ENCODE results near the gene NBAS. TPM values are rescaled to one million over a fixed set of nuclear protein-coding genes. Genes with fewer than 3 reads are reported as not detected.

Gene NBAS
- total RNA-seq, 2 donors from 2014 or later = 31.5 to 32.0 TPM

DNA sequence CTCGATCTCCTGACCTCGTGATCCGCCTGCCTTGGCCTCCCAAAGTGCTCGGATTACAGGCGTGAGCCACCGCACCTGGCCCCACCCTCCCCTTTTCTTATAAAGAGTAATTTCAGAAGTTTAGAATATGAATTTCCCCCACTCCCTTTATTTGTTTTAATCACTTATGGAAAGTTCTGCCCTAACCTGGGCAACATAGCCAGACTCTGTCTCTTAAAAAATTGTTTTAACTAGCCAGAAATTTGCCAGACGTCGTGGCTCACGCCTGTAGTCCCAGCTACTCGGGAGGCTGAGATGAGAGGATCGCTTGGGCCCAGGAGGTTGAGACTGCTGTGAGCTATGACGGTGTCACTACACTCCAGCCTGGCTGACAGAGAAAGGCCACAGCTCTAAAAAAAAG lies 7.7 kb upstream of the NBAS start:
- Histone ChIP-seq H3K27ac (no peak overlapping the region), H3K36me3 (no peaks in the 10 kb centered on the region), H3K4me1 (ENCODE audit: control insufficient read depth in 1 of 2, low read depth in 2 of 2) (no peaks in the 10 kb centered on the region), H3K9me3 (no peaks in the 10 kb centered on the region), H3K27me3 (replicated peaks; ENCODE audit: insufficient read depth) (no peaks in the 10 kb centered on the region), H3K4me3 (no peak overlapping the region)
- TF ChIP-seq, protein P1, sequence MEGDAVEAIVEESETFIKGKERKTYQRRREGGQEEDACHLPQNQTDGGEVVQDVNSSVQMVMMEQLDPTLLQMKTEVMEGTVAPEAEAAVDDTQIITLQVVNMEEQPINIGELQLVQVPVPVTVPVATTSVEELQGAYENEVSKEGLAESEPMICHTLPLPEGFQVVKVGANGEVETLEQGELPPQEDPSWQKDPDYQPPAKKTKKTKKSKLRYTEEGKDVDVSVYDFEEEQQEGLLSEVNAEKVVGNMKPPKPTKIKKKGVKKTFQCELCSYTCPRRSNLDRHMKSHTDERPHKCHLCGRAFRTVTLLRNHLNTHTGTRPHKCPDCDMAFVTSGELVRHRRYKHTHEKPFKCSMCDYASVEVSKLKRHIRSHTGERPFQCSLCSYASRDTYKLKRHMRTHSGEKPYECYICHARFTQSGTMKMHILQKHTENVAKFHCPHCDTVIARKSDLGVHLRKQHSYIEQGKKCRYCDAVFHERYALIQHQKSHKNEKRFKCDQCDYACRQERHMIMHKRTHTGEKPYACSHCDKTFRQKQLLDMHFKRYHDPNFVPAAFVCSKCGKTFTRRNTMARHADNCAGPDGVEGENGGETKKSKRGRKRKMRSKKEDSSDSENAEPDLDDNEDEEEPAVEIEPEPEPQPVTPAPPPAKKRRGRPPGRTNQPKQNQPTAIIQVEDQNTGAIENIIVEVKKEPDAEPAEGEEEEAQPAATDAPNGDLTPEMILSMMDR (IDR thresholded peaks at IDR 0.05) = no peak
- ATAC-seq (ENCODE audit: insufficient number of reproducible peaks, low FRiP score, low read depth) (no peak), DNase-seq (ENCODE audit: low spot score) (no peak)

DNA sequence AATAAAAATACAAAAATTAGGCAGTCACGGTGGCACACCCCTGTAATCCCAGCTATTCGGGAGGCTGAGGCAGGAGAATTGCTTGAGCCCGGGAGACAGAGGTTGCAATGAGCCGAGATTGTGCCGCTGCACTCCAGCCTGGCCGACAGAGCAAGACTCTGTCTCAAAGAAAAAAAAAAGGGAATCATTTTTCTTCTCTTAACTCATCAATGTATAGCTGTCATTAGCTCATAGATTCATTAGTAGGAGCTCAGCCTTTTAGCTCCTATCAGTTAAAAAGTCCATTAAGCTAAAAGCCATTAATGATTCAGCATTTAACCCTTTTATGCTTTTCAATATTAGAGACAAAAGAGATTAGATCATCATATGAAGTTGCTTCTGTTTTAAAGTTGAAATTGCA lies 5.8 kb upstream of the NBAS start:
- H3K27ac ChIP-seq = no peak overlapping the region
- ATAC-seq (ENCODE audit: insufficient number of reproducible peaks, low FRiP score, low read depth) = no peak
- DNase-seq (ENCODE audit: low spot score) = no peak
- no peaks in the 10 kb centered on the region for H3K36me3 ChIP-seq
- TF ChIP-seq, protein P1 (IDR thresholded peaks at IDR 0.05) = no peak
- no peaks in the 10 kb centered on the region for H3K27me3 ChIP-seq (replicated peaks; ENCODE audit: insufficient read depth)
- H3K4me1 ChIP-seq (ENCODE audit: control insufficient read depth in 1 of 2, low read depth in 2 of 2) = peaks cover 0 to 4% of the 10 kb centered on the region in 2 donors
- no peak overlapping the region for H3K4me3 ChIP-seq
- H3K9me3 ChIP-seq = no peaks in the 10 kb centered on the region

DNA sequence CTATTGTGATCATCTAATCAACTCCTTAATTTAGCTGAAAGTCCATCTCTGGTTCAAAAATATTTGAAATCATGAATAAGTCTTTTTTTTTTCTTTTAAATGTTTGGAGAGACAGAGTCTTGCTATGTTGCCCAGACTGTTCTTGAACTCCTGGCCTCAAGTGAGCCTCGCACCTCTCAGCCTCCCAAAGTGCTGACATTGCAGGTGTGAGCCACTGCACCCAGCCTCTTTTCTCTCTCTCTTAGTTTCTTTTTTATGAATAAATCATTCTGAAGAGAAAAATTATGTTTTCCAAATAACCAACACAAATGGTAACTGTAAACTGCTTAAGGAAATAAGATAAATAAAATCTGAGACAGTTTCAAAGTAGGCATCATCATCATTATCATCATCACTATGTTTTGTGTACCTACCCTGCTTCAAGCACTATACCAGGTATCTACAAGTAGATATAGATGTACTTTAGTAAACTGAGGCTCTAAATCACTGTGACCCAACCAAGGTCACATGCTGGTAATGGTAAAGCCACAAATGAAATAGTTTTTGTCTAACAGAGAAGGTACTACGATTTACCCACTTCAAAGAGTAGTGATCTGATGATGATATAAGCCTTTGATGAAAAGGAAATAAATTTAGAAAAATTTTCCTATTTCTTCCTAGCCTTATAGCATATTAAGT lies 5.0 kb upstream of the NBAS start:
- Histone ChIP-seq H3K36me3 (no peaks in the 10 kb centered on the region), H3K27ac (no peak overlapping the region), H3K9me3 (no peaks in the 10 kb centered on the region), H3K27me3 (replicated peaks; ENCODE audit: insufficient read depth) (no peaks in the 10 kb centered on the region), H3K4me1 (ENCODE audit: control insufficient read depth in 1 of 2, low read depth in 2 of 2) (peaks cover 0 to 5% of the 10 kb centered on the region in 2 donors), H3K4me3 (no peak overlapping the region)
- ATAC-seq (ENCODE audit: insufficient number of reproducible peaks, low FRiP score, low read depth) (no peak), DNase-seq (ENCODE audit: low spot score) (no peak)
- TF ChIP-seq, protein P1 (IDR thresholded peaks at IDR 0.05) = no peak

DNA sequence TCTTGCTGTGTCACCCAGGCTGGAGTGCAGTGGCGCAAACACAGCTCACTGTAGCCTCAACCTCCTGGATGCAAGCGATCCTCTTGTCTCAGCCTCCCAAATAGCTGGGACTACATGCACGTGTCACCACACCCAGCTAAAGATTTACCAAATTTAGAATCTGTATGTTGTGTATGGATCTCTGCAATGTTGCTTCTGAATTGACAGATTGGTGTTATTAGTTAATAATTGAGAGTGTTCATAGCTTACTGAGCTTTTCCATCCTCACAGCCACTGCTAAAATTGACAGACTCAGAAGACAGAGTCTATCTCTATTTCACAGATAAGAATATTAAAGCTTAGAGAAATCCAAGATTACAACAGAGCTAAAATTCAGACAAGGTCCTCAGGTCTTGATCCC lies 4.3 kb upstream of the NBAS start:
- ATAC-seq (ENCODE audit: insufficient number of reproducible peaks, low FRiP score, low read depth) (no peak), DNase-seq (ENCODE audit: low spot score) (no peak)
- TF ChIP-seq, protein P1 (IDR thresholded peaks at IDR 0.05) = no peak
- no peaks in the 10 kb centered on the region for H3K9me3 ChIP-seq
- no peak overlapping the region for H3K4me3 ChIP-seq
- peaks cover 0 to 5% of the 10 kb centered on the region in 2 donors for H3K4me1 ChIP-seq (ENCODE audit: control insufficient read depth in 1 of 2, low read depth in 2 of 2)
- H3K27ac ChIP-seq = no peak overlapping the region
- no peaks in the 10 kb centered on the region for H3K36me3 ChIP-seq
- H3K27me3 ChIP-seq (replicated peaks; ENCODE audit: insufficient read depth) = no peaks in the 10 kb centered on the region

DNA sequence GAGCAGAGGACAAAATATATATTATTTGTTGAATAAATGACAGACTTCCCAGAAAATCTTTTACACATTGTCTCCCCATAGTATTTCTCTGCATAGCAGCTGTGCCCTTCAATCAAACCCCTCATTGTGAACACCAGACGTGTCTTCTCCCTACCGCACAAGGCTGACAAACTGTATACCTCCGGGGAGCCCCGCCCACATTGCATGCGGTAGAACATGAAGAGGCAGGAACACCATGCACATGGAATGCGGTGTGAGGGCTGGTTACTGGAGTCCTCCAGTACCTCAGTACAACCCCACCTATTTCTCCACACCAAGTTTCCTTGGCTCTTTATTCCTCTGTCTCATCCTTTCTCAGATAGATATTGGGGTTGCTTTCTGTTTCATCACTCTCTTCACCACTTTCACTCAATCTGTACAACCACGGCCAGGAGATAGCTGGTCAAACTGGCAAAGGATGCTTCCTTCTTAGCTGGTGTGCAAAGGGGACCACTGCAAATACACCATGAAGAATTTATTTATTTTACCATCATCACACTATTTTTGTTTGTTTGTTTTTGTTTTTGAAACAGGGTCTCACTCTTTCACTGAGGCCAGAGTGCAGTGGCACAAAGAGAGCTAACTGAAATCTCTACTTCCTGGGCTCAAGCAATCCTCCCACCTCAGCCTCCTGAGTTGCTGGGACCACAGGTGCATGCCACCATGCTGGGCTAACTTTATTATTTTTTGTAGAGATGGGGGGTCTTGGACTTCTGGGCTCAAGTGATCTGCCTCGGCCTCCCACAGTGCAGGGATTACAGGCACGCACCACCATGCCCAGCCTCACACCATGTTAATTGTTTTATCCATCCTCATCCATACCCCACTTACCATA lies 2.3 kb upstream of the NBAS start:
- no peaks in the 10 kb centered on the region for H3K36me3 ChIP-seq
- TF ChIP-seq, protein P1 (IDR thresholded peaks at IDR 0.05) = no peak
- no peak overlapping the region for H3K27ac ChIP-seq
- no peaks in the 10 kb centered on the region for H3K9me3 ChIP-seq
- no peak overlapping the region for H3K4me3 ChIP-seq
- no peaks in the 10 kb centered on the region for H3K27me3 ChIP-seq (replicated peaks; ENCODE audit: insufficient read depth)
- DNase-seq (ENCODE audit: low spot score) (no peak), ATAC-seq (ENCODE audit: insufficient number of reproducible peaks, low FRiP score, low read depth) (no peak)
- peaks cover 10 to 14% of the 10 kb centered on the region in 2 donors for H3K4me1 ChIP-seq (ENCODE audit: control insufficient read depth in 1 of 2, low read depth in 2 of 2)

All from thoracic aorta (tissue), 2 donors.